ENCODE measurements around the gene XAGE5.
"Not testable (repeated sequence)": the region's sequence is repeated elsewhere in the genome, so short reads cannot be mapped to it uniquely, and the experiment has no call there.

XAGE5 gene

GRCh38 chrX:52811065-52811625 lies at the start of gene XAGE5:
XAGE5 (plus strand) TSS chrX:52811287; CDS start chrX:52812567, 1,280 bp downstream.
- DNase-seq: no peak

GRCh38 chrX:52765983-52766382 lies 45.1 kb upstream of the XAGE5 start:
- not testable (repeated sequence) for DNase-seq

- not testable (repeated sequence) for DNase-seq
Observed at GRCh38 chrX:52773504-52773903, 37.6 kb upstream of the XAGE5 start.

- DNase-seq: not testable (repeated sequence)
Observed at GRCh38 chrX:52797327-52797726, 13.8 kb upstream of the XAGE5 start, which contains the start of gene SPANXN5. SPANXN5 (minus strand) TSS chrX:52797427; CDS start chrX:52797348, 79 bp downstream.

- not testable (repeated sequence) for DNase-seq
Observed at GRCh38 chrX:52804876-52805275, 6.2 kb upstream of the XAGE5 start.

- no peak for DNase-seq
Observed at GRCh38 chrX:52819788-52820187, 8.7 kb downstream of the XAGE5 start.

- DNase-seq: no peak
Observed at GRCh38 chrX:52821079-52821760, 10.1 kb downstream of the XAGE5 start.

- DNase-seq: no peak
Observed at GRCh38 chrX:52824608-52825007, 13.5 kb downstream of the XAGE5 start.

- no peak for DNase-seq
Observed at GRCh38 chrX:52830551-52830950, 19.5 kb downstream of the XAGE5 start.

- peak; percentile 3 for DNase-seq
Observed at GRCh38 chrX:52839137-52839536, 28.1 kb downstream of the XAGE5 start.

- not testable (repeated sequence) for DNase-seq
Observed at GRCh38 chrX:52843619-52844018, 32.5 kb downstream of the XAGE5 start.

- no peak for DNase-seq
Observed at GRCh38 chrX:52852110-52852860, 41.2 kb downstream of the XAGE5 start.

GRCh38 chrX:52856991-52857525 lies 46.0 kb downstream of the XAGE5 start:
- DNase-seq: not testable (repeated sequence)

- DNase-seq: no peak
Observed at GRCh38 chrX:52865343-52865998, 54.4 kb downstream of the XAGE5 start.

Data from DMS53 (cell line).